Right forelimb (tissue), 1 donor: ENCODE data around the gene DCHS1.
A peak's percentile ranks its signal among the peaks of the same experiment; 100 is the strongest.
"Not testable (repeated sequence)": the region's sequence is repeated elsewhere in the genome, so short reads cannot be mapped to it uniquely, and the experiment has no call there.

Experiments used
- DNase-seq: peaks from one replicate; pipeline ENCODE4 v3.0.0-alpha.2; 2018

Gene DCHS1, protein sequence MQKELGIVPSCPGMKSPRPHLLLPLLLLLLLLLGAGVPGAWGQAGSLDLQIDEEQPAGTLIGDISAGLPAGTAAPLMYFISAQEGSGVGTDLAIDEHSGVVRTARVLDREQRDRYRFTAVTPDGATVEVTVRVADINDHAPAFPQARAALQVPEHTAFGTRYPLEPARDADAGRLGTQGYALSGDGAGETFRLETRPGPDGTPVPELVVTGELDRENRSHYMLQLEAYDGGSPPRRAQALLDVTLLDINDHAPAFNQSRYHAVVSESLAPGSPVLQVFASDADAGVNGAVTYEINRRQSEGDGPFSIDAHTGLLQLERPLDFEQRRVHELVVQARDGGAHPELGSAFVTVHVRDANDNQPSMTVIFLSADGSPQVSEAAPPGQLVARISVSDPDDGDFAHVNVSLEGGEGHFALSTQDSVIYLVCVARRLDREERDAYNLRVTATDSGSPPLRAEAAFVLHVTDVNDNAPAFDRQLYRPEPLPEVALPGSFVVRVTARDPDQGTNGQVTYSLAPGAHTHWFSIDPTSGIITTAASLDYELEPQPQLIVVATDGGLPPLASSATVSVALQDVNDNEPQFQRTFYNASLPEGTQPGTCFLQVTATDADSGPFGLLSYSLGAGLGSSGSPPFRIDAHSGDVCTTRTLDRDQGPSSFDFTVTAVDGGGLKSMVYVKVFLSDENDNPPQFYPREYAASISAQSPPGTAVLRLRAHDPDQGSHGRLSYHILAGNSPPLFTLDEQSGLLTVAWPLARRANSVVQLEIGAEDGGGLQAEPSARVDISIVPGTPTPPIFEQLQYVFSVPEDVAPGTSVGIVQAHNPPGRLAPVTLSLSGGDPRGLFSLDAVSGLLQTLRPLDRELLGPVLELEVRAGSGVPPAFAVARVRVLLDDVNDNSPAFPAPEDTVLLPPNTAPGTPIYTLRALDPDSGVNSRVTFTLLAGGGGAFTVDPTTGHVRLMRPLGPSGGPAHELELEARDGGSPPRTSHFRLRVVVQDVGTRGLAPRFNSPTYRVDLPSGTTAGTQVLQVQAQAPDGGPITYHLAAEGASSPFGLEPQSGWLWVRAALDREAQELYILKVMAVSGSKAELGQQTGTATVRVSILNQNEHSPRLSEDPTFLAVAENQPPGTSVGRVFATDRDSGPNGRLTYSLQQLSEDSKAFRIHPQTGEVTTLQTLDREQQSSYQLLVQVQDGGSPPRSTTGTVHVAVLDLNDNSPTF (N-terminal part only)

DNA sequence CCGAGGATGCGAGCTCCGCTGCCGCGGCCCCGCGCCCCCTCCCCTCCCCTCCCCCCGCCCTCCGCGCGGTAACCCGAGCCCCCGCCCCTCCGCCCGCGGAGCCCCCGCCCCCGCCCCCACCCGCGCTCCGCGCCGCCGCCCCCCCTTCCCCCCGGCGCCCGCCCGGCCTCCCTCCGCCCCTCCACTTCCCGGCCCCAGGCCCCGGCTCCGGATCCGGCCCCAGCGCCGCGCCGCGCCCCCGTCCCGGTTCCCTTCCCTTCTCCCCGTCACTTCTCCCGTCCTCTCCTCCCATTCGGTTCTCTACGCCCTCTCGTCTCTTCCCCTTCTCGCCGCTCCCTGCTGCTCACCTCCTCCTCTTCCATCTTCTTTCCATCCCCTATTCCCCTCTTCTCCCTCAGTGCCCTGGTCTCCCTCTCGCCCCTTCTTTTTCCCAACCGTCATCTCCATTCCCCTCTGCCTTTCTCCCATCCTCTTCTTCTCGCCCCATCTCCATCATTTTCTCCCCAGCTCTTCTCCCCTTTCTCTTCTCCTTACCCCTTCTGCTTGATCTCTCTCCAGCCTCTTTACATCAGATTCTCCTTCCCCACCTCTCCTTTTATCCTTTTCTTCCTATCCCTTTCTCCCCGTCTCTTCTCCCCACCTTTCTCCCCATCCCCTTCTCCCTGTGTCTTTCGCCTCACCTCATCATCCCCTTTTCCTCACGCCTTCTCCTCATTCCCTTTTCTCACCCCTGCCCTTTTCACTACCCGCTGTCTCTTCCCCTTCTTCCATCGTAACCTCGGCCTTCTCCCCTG lies at the start of gene DCHS1:
Gene DCHS1, minus strand, starts transcription at position 20 of the 794 bp plus-strand sequence. CDS start 14,196 bp downstream, outside the sequence.
- DNase-seq: peak; percentile 86

DNA sequence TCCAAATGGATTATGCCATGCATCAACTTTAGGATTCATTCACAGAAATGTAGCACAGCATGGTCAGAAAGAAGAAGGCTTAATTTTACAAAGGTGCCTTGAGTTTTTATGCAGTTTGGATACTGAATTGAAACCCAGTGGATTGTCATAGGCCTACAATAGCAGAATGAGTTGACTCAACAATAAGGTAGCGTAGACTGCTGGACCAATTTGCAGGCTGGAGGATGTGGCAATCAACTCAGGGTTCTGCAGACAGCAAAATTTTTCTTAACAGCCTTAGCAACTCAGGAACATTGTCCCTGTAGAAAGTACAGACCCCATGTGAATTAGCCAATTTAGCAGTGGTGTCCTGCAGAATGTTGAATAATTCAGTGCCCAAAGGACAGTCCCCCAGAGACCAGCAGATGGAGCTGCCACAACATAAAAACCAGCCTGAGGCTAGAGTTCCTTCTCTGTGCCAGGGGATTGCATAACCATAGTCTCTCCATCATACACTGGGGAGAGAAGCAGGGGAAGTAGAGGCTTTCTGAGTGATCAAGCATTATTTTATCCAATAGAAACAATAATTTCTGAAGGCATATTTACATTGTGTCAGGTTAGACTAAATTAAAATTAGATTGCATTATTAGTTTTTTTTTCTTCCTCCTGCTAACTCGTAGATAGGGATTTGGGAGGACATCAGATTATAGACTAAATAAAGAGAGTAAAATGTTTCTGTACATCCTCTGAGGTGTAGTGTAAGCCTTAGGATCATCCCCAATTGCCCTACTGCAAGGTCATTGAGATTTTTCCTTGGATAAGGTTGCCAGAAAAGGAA lies 47.8 kb upstream of the DCHS1 start:
- DNase-seq: no peak

DNA sequence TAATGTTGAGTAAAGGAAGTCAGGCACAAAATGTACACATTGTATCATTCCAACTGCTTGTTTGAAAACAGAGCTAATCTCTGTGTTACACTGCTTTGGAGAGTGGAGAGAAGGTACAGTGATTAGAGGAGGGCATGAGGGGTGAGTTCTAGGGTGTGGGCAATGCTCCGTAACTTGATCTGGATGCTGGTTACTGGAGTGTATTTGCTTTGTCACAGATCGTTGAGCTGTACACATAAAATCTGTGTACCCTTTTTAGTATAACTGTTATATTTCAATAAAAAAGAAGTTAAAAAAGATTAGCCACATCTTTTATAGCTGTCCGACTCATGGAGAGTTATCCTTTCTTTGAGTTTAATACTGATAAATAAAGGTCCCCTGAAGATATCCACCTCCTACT lies 46.3 kb upstream of the DCHS1 start:
- DNase-seq: not testable (repeated sequence)

DNA sequence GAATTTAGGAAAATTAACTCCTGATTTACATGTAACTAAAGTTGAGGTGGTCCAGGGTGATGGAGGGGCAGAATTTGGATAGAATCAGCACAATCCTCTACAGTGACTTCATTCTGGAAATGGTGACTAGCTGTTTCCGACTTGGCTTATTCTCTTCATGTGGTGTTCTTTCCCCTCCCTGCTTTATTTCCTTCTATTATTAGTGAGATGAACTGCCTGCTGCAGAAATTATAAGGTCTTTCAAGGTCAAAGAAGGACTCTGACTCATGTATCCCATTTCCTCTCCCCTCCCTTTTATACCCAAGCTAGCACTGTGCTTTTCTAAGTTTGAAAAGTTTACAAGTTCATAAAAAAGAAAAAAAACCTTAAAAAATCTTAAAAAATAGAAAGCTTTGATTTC lies 39.8 kb upstream of the DCHS1 start:
- DNase-seq: no peak

DNA sequence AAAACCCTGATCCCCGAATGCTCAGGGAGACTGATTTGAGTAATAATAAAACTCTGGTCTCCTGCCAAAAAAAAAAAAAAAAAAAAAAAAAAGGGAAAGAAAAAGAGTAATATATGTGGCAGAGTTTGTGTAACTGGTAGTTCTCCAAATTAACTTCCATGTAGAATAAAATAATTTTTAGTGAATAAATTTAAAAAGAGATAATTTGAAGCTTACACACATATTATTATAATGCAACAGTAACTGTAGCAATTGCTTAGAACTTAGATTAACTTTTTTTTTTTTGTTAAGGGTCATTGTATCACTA lies 38.6 kb upstream of the DCHS1 start:
- no peak for DNase-seq

DNA sequence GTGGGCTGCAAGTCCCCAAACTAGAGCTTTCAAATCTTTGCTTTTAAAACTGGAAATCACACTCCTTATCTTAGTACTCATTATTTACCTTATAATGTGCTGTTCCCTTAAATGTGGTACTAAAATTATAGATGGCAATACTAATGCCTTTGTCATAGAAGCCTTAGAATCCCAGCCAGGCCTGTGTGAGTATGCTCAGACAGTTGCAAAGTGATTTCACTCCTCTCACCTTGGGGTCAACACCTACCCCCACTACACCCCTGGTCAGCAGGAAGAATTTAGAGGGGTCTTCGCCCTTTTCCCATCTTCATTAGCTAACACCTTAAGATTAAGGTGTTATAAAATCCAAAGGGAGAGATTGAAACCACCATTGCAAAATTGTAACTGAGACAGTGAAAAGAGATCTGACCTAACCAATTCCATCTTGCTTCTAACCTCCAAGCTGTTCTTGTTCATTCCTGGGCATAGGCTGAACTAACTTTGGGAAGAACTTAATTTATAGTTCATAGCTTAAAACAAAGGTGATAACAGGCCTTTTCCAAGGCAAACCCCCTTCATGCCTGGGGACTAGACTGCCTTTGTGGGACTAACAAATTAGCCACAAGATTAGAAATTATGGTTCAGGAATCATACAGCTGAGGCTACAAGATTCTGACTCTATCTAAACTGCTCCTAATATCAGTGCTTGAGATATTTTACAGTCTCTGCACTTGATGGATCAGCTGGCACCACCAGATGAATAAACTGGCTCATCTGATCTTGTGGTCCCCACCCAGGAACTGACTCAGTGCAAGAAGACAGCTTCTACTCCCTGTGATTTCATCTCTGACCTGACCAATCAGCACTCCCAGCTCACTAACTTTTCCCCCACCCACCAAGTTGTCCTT lies 38.0 kb upstream of the DCHS1 start:
- DNase-seq: no peak

DNA sequence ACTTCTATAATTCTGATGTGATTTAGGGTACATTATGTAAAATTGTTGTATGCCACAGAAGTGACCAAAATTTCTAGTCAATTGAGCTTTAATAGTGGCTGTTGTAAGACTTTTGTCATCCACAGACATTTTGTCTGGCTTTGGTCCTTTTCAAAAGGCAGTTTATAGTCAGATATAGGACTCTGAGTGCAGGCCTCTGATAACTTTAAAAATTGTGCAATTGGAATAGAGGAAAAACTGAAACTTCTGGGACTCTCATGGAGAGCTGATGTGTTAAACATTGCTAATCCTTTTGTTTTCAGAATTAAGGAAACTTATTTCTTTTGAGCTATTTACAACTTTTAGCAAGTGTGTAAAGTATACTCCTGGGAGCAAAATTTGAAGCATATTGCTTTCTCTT lies 36.5 kb upstream of the DCHS1 start:
- DNase-seq: no peak

DNA sequence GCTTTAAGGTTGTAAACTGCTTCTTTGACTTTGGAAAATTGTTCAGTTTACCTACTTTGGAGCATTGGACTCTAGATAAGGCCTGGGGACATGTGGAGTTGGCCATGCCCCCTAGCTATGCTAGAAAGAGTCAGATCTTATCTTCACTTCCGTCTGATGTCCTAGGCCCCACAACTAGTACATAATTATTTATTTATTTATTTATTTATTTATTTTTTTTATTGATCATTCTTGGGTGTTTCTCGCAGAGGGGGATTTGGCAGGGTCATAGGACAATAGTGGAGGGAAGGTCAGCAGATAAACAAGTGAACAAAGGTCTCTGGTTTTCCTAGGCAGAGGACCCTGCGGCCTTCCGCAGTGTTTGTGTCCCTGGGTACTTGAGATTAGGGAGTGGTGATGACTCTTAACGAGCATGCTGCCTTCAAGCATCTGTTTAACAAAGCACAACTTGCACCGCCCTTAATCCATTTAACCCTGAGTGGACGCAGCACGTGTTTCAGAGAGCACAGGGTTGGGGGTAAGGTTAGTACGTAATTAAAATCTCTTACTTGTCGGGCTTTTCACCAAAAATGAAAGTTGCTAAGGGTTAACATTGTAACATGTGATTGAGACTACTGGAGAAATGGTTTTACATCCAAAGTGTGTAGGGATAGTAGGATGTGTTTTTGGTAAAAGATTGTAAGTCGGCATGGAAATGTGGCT lies 35.0 kb upstream of the DCHS1 start:
- not testable (repeated sequence) for DNase-seq

DNA sequence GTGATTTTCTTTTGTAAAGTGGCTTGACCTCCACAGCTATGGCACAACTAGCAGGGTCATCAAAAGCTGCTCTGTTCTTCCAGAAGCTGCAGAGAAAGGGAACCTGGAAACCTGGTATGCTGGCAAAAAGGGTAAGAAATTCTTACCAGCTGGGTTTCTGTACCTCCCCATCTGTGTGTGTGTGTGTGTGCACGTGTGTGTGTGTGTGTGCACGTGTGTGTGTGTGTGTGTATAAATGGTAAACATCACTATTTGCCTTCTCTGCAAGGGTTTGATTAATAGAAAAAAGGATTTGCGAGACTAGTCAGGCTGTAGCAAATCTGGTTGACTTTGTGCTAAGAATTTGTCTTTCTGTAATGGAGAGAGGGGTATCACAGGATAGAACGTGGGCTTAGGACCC lies 32.3 kb upstream of the DCHS1 start:
- DNase-seq: no peak

DNA sequence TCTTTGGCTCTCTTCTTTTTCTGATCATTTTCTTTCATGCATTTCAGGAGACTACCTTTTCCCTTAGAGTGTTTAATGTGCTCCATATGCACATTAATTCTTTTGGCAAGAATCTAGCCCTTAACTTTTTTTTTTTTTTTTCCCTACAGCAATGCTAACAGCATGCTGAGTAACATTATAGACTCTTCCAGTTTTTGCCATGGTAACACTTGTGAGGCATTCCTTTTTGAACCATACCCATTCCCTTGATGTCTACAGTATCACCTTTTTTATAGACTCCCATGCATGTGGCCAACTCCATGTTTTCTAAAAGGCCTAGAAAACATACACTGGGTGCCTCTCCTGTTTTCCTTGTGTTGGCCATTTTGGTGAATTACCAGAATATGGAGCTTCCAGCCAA lies 30.4 kb upstream of the DCHS1 start:
- DNase-seq: no peak

DNA sequence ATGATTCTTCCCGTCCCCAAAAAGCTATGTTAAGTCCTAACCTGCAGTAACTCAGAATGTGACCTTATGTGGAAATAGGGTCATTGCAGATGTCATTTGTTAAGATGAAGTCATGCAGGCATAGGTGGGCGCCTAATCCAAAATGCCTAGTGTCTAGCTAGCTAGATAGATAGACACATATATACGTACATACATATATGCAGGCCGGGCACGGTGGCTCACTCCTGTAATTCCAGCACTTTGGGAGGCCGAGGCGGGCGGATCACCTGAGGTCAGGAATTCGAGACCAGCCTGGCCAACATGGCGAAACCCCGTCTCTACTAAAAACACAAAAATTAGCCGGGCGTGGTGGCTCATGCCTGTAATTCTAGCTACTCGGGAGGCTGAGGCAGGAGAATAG lies 28.5 kb upstream of the DCHS1 start:
- DNase-seq: not testable (repeated sequence)

DNA sequence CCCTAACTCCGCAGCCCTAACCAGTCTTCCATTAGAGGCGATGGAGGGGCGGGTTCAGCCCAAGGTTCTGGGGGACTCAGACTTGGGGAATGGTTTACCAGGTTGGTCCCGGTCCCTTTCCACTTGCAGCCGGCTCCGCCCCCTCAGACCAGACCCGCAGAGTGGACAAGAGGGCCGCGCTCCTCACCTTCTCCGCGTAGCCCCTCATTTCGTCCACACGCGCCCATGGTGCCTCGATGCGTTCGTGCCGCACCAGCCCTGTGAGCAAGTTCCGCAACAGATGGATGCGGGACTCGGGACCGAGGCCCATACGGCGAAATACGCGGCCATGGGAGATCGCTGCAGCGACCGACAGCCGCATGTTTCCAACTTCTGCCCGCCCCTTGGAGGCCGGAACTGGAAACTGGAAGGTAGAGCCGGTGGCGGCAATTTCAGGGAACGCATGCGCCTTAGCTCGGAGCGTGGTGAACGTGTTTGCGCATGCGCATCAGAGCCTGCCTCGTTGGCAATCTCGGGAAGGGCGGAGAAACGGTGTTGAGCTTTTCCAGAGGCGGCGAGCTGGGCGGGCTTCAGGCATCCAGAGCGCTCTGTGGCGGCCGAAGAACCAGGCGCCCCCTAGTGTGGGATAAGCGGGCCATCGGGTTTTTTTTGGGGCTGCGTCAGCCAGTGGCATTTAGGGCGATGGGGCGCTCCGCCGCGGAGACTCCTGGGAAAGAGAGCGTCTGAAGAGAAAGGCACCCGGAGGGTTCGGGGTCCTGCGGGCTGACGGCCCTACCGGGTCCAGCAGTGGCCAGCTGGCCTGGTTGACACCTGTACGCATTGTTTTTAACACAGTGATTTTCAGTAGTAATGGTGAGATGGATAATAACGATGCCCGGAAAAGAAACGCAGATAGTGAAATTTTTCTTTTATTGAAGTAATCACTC lies 27.6 kb upstream of the DCHS1 start, which contains the start of gene MRPL17:
Gene MRPL17, minus strand, starts transcription at position 405 of the 926 bp plus-strand sequence. Its CDS starts 44 bp downstream, at position 361.
- peak; percentile 100 for DNase-seq

DNA sequence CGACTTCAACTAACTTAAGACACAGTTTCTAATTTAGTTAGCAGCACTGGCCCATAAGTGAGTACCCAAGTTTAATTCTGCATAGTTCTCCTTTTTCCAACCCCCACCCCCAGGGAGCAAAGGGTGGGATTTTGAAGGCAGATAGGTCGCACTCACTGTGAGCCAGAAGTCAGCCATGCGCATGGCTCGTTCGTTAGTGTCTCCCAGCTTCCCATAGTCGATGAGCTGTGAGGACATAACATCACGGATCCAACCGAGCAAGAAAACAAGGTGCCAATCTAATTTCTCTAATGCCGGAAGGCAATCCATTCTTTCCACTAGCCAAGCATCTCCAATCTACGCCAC lies 27.0 kb upstream of the DCHS1 start:
- DNase-seq: no peak

DNA sequence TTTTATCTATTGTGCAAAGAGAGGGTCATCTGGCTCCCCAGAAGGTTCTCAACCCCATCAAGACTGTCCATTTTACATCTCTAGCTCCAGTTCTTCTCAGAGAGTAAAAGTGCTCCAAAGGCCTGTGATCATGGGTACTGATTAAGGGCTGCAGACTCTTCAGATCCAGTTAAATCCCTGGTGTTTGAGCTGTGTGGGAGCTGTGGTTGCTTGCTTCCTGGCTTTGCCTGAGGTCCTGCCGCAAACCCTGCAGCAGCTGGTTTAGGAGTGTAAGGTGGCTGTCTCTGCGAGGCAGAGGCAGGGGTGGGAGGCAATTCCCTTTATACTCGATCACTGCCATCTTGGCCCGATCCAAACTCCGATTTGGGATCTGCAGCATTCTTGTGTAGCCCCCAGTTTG lies 26.3 kb upstream of the DCHS1 start:
- DNase-seq: no peak

DNA sequence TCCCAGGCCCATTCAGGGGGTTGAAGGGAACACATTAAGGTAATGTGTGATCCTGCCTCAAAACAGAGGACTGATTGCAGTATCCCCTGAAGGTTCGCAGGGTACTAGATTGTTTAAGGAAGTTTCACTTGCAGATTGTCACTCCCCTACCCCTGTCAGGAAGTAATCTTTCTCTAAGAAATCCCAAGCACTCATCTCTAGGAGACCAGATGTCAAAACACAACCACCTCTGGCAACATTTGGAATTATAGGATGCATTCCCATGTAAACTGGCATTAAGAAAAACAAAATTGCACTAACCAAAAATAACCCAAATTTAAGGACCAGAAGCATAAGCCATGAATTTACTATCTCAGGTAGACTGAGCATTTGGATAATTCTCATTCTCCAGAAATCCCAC lies 25.9 kb upstream of the DCHS1 start:
- no peak for DNase-seq

DNA sequence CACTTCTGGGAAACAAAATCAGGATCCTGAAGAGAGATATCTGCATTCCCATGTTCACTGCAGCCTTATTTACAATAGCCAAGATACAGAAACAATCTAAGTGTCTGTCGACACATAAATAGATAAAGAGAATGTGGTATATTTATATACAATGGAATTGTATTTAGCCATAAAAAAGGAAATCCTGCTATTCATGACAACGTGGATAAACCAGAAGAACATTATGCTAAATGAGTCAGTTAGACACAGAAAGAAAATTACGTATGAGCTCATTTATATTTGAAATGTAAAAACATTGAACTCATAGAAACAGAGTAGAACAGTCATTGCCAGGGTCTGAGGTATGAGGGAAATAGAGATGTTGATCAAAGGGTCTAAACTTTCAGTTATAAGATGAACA lies 21.4 kb upstream of the DCHS1 start:
- no peak for DNase-seq

DNA sequence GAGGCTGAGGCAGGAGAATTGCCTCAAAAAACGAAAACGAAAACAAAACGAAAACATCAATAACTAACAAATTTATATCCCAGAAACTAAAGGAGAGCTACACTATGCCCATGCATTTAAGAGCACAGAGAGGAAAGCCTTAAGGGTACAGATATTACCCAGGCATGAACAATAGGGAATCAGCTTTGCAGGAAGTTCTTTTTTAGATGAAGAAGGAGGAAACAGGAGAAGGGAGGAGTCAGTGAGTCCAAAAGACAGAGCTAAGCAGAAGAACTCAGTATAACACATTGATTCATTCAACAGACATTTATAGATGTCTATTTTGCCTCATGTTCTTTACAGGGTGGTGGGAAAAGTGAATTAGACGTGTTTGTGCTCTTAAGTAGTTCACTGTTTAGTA lies 19.3 kb upstream of the DCHS1 start:
- DNase-seq: no peak

DNA sequence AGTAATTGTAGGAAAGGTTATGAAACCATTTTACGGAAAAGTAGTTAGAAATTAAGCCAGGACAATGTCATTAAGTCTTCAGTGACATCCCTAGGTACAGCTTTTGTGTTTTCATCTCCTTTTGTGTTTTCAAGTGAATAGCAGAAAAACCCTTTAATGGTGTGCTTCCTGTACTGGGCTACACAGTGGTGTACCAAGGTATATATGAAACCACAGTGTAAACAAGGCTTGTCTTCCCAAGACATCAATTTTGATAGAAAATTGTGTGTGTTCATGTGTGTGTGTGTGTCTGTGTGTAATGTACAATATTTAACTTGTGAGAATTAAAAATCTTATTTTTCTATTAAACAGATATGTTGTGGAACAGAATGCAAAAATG lies 18.6 kb upstream of the DCHS1 start:
- no peak for DNase-seq
